Measurements from ENCODE around the gene CDIP1. TPM values are rescaled to one million over a fixed set of nuclear protein-coding genes. Genes with fewer than 3 reads are reported as not detected.

Gene CDIP1
- total RNA-seq, 3 donors from 2014 or later (not counting 1 experiment from before 2014, with no cell fraction given): 35.2 to 49.2 (median 37.9) TPM

DNA sequence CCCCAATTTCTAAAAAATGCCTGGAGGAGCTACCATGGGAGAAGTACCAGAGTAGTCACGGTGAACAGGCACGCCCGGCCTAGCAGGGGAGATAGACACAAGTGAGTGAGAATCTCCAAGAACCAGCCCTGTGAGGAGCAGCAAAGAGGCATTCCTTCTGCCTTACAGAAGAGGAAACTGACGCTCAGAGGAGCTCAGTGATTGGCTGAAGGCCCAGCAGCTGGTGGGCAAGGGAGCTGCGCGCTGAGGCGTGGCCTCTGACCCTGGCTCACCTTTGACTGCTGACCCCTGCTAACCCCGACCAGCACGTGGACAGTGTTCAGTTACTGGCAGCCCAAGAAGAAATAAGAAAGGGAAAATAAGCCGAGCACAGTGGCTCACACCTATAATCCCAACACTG lies 19.4 kb upstream of the CDIP1 start:
- intact Hi-C loops (cut with micrococcal nuclease): no loop called here
- Mint-ChIP-seq H3K4me3 (no peak overlapping the region), H3K27me3 (ENCODE audit: low read depth in 2 of 2) (peaks cover 0 to 2% of the 10 kb centered on the region in 2 donors), H3K4me1 (no peaks in the 10 kb centered on the region), H3K27ac (no peak overlapping the region), H3K9me3 (no peaks in the 10 kb centered on the region), H3K36me3 (no peaks in the 10 kb centered on the region)
- TF ChIP-seq, protein P1, sequence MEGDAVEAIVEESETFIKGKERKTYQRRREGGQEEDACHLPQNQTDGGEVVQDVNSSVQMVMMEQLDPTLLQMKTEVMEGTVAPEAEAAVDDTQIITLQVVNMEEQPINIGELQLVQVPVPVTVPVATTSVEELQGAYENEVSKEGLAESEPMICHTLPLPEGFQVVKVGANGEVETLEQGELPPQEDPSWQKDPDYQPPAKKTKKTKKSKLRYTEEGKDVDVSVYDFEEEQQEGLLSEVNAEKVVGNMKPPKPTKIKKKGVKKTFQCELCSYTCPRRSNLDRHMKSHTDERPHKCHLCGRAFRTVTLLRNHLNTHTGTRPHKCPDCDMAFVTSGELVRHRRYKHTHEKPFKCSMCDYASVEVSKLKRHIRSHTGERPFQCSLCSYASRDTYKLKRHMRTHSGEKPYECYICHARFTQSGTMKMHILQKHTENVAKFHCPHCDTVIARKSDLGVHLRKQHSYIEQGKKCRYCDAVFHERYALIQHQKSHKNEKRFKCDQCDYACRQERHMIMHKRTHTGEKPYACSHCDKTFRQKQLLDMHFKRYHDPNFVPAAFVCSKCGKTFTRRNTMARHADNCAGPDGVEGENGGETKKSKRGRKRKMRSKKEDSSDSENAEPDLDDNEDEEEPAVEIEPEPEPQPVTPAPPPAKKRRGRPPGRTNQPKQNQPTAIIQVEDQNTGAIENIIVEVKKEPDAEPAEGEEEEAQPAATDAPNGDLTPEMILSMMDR (IDR thresholded peaks at IDR 0.05): no peak
- no peak for DNase-seq
- Histone ChIP-seq H3K9me3 (ENCODE audit: control insufficient read depth, insufficient read depth, low read length) (no peaks in the 10 kb centered on the region), H3K4me1 (ENCODE audit: control insufficient read depth, insufficient read depth, low read length) (no peaks in the 10 kb centered on the region), H3K27ac (ENCODE audit: low read length) (no peak overlapping the region), H3K4me3 (ENCODE audit: low read length) (no peak overlapping the region), H3K36me3 (ENCODE audit: control insufficient read depth, insufficient read depth, low read length) (no peaks in the 10 kb centered on the region), H3K27me3 (ENCODE audit: control insufficient read depth, insufficient read depth, low read length) (no peaks in the 10 kb centered on the region)
- ATAC-seq: no peak
- WGBS (ENCODE audit: insufficient coverage): 91% methylated on average over 10 of the region's 10 CpGs

DNA sequence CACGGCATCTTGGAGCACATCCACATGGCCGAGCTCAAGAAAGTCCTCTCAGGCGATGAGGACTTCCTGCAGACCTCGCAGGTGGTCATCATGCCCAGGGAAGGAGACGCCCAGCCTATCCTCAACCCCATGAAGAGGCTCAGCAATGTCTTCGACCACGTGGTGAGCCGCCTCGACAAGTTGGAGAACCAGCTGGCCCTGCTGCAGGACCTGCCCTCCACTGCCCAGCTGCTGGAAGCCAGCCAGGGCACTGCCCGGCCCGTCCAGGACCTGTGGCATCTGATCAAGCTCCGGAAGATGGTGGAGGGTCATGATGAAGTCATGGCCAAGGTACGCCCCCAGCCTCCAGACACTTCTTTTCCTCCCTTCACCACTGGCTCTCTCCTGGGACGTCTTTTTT lies 18.0 kb upstream of the CDIP1 start:
- no peaks in the 10 kb centered on the region for H3K27me3 ChIP-seq (ENCODE audit: control insufficient read depth, insufficient read depth, low read length)
- TF ChIP-seq, protein P1 (IDR thresholded peaks at IDR 0.05): no peak
- H3K27me3 Mint-ChIP-seq (ENCODE audit: low read depth in 2 of 2): peaks cover 0 to 2% of the 10 kb centered on the region in 2 donors
- intact Hi-C loops (cut with micrococcal nuclease): no loop called here
- no peak overlapping the region for H3K27ac Mint-ChIP-seq
- no peaks in the 10 kb centered on the region for H3K36me3 Mint-ChIP-seq
- H3K27ac ChIP-seq (ENCODE audit: low read length): no peak overlapping the region
- no peaks in the 10 kb centered on the region for H3K4me1 ChIP-seq (ENCODE audit: control insufficient read depth, insufficient read depth, low read length)
- H3K9me3 ChIP-seq (ENCODE audit: control insufficient read depth, insufficient read depth, low read length): no peaks in the 10 kb centered on the region
- no peak overlapping the region for H3K4me3 ChIP-seq (ENCODE audit: low read length)
- ATAC-seq (no peak), DNase-seq (no peak)
- H3K4me1 Mint-ChIP-seq: no peaks in the 10 kb centered on the region
- no peaks in the 10 kb centered on the region for H3K9me3 Mint-ChIP-seq
- WGBS (ENCODE audit: insufficient coverage): 89% methylated on average over 14 of the region's 14 CpGs
- H3K4me3 Mint-ChIP-seq: no peak overlapping the region
- H3K36me3 ChIP-seq (ENCODE audit: control insufficient read depth, insufficient read depth, low read length): no peaks in the 10 kb centered on the region

DNA sequence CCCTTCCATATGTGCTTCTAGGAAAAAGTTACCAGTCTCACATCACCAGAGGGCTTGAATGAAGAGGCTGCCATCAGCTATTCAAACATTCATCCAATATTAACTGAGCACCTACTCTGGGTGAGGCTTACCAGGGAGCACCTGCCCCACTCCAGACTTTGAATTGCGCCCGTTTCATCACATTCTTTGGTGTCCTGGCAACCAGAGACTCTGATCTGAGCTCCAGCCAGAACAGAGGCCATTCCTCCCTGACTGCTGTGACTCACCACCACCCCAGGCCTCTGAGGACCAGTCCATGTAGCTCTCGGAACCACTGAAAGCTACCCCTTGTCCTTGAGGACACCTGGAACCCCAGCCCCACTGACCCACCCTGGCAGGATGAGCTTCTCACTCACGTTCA lies 17.5 kb upstream of the CDIP1 start, which contains the start of gene C16orf96:
Gene C16orf96, plus strand, starts transcription at position 229 of the 400 bp plus-strand sequence. Its CDS starts 150 bp downstream, at position 379.
- Histone ChIP-seq H3K27me3 (ENCODE audit: control insufficient read depth, insufficient read depth, low read length) (no peaks in the 10 kb centered on the region), H3K36me3 (ENCODE audit: control insufficient read depth, insufficient read depth, low read length) (no peaks in the 10 kb centered on the region), H3K4me3 (ENCODE audit: low read length) (no peak within 1 kb of the TSS), H3K27ac (ENCODE audit: low read length) (no peak within 1 kb of the TSS), H3K4me1 (ENCODE audit: control insufficient read depth, insufficient read depth, low read length) (no peaks in the 10 kb centered on the region), H3K9me3 (ENCODE audit: control insufficient read depth, insufficient read depth, low read length) (no peaks in the 10 kb centered on the region)
- no peak within 1 kb of the TSS for H3K4me3 Mint-ChIP-seq
- H3K27ac Mint-ChIP-seq: no peak within 1 kb of the TSS
- 86% methylated on average over 4 of the region's 4 CpGs for WGBS (ENCODE audit: insufficient coverage)
- intact Hi-C loops (cut with micrococcal nuclease): no loop called here
- no peak for DNase-seq
- no peak for ATAC-seq
- TF ChIP-seq, protein P1 (IDR thresholded peaks at IDR 0.05): no peak
- peaks cover 0 to 2% of the 10 kb centered on the region in 2 donors for H3K27me3 Mint-ChIP-seq (ENCODE audit: low read depth in 2 of 2)
- H3K9me3 Mint-ChIP-seq: no peaks in the 10 kb centered on the region
- H3K36me3 Mint-ChIP-seq: no peaks in the 10 kb centered on the region
- no peaks in the 10 kb centered on the region for H3K4me1 Mint-ChIP-seq

DNA sequence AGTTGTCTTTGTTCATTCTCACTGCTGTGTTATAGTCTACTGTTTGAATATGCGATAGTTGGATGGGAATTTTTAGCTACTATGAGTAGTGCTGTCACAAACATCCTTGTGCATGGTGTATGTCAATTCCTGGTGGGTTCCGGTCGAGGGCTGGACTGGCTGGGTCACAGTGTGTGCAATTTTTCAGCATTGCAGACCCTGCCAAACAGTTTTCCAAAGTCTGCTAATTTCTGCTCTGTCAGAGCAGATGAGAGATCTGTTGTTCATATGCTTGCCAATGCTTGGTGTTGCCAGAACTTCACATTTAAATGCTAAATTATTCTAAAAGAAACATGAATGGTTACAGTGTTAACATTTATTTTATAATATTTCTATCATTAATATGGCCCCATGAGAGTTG lies 14.0 kb upstream of the CDIP1 start:
- TF ChIP-seq, protein P1 (IDR thresholded peaks at IDR 0.05): no peak

More for the DNA sequence above, 14.0 kb upstream of the CDIP1 start:
- intact Hi-C loops (cut with micrococcal nuclease): no loop called here
- H3K4me1 ChIP-seq (ENCODE audit: control insufficient read depth, insufficient read depth, low read length): peaks cover 8% of the 10 kb centered on the region
- no peaks in the 10 kb centered on the region for H3K27me3 ChIP-seq (ENCODE audit: control insufficient read depth, insufficient read depth, low read length)
- H3K27ac ChIP-seq (ENCODE audit: low read length): no peak overlapping the region
- Mint-ChIP-seq H3K27ac (no peak overlapping the region), H3K36me3 (no peaks in the 10 kb centered on the region), H3K4me3 (no peak overlapping the region), H3K27me3 (ENCODE audit: low read depth in 2 of 2) (peaks cover 0 to 2% of the 10 kb centered on the region in 2 donors), H3K9me3 (no peaks in the 10 kb centered on the region), H3K4me1 (peaks cover 0 to 4% of the 10 kb centered on the region in 2 donors)
- H3K36me3 ChIP-seq (ENCODE audit: control insufficient read depth, insufficient read depth, low read length): no peaks in the 10 kb centered on the region
- WGBS (ENCODE audit: insufficient coverage): 80% methylated on average over 3 of the region's 3 CpGs
- no peaks in the 10 kb centered on the region for H3K9me3 ChIP-seq (ENCODE audit: control insufficient read depth, insufficient read depth, low read length)
- H3K4me3 ChIP-seq (ENCODE audit: low read length): no peak overlapping the region
- ATAC-seq (no peak), DNase-seq (no peak)
